OCI-LY1 (cell line): ENCODE data around the gene STK25.

ENCODE experiments used
- H2AFZ ChIP-seq: fragments of 200-600 bp; sonication (generic), shearing (Covaris generic); 2 replicates; pipeline ENCODE4 v1.6.0; 2014; ENCODE audit warnings: antibody characterized with exemption, mild to moderate bottlenecking, low read length
- H3F3A ChIP-seq: fragments of 200-600 bp; sonication (generic), shearing (Covaris generic); 2 replicates; pipeline ENCODE4 v1.6.0; 2014; ENCODE audit warnings: mild to moderate bottlenecking, antibody characterized with exemption, low read length, moderate library complexity; ENCODE audit not compliant: insufficient read depth
- H3K27ac ChIP-seq: fragments of 200-600 bp; sonication (generic); 2 replicates; pipeline ENCODE4 v1.5.1; 2014; ENCODE audit warnings: low read length, mixed run types, mild to moderate bottlenecking, low read depth; ENCODE audit not compliant: poor library complexity, severe bottlenecking
- H3K27me3 ChIP-seq: fragments of 200-600 bp; sonication (generic); 2 replicates; pipeline ENCODE4 v1.6.0; 2014; ENCODE audit warnings: antibody characterized with exemption, mild to moderate bottlenecking, low read length, moderate library complexity; ENCODE audit not compliant: insufficient read depth
- H3K36me3 ChIP-seq: fragments of 200-600 bp; sonication (generic); 2 replicates; pipeline ENCODE4 v1.6.1; 2014; ENCODE audit warnings: mild to moderate bottlenecking, antibody characterized with exemption, low read length, moderate library complexity, mixed read lengths; ENCODE audit not compliant: insufficient read depth
- H3K4me1 ChIP-seq: fragments of 200-600 bp; sonication (generic); 2 replicates; pipeline ENCODE4 v1.5.1; 2014; ENCODE audit warnings: mild to moderate bottlenecking, low read length, moderate library complexity; ENCODE audit not compliant: insufficient read depth, severe bottlenecking
- H3K4me2 ChIP-seq: fragments of 200-600 bp; sonication (generic), shearing (Covaris generic); 2 replicates; pipeline ENCODE4 v1.6.1; 2014; ENCODE audit warnings: low read length
- H3K4me3 ChIP-seq: fragments of 200-600 bp; sonication (generic); 2 replicates; pipeline ENCODE4 v1.5.1; 2014; ENCODE audit warnings: low read length, low read depth, mild to moderate bottlenecking, mixed read lengths; ENCODE audit not compliant: poor library complexity, severe bottlenecking
- H3K79me2 ChIP-seq: fragments of 200-600 bp; shearing (Covaris generic); 2 replicates; pipeline ENCODE4 v1.6.1; 2016; ENCODE audit warnings: mixed run types, low read length, mixed read lengths; ENCODE audit not compliant: insufficient read depth
- H3K9ac ChIP-seq: fragments of 200-600 bp; sonication (generic), shearing (Covaris generic); 2 replicates; pipeline ENCODE4 v1.6.1; 2014; ENCODE audit warnings: mild to moderate bottlenecking, low read length, mixed read lengths
- H3K9me2 ChIP-seq: fragments of 200-600 bp; sonication (generic), shearing (Covaris generic); 2 replicates; pipeline ENCODE4 v1.6.1; 2014; ENCODE audit warnings: low read depth, mild to moderate bottlenecking, low read length, mixed read lengths
- H3K9me3 ChIP-seq: fragments of 200-600 bp; shearing (Covaris generic); 2 replicates; pipeline ENCODE4 v1.6.1; 2014; ENCODE audit warnings: low read length, mixed read lengths
- H4K20me1 ChIP-seq: fragments of 200-600 bp; sonication (generic), shearing (Covaris generic); 2 replicates; pipeline ENCODE4 v1.6.0; 2016; ENCODE audit warnings: mild to moderate bottlenecking, low read length; ENCODE audit not compliant: insufficient read depth
- CTCF ChIP-seq: fragments of 200-600 bp; sonication (generic), shearing (Covaris generic); IDR thresholded peaks from 2 replicates; pipeline ENCODE4 v1.5.1; 2017; ENCODE audit warnings: mild to moderate bottlenecking, antibody characterized with exemption, low read length, moderate library complexity, mixed read lengths
- EZH2 ChIP-seq: fragments of 200-600 bp; sonication (generic), shearing (Covaris generic); IDR thresholded peaks from 2 replicates; pipeline ENCODE4 v1.8.0; 2017; ENCODE audit warnings: borderline replicate concordance, mixed run types, mild to moderate bottlenecking, antibody characterized with exemption, low read length, moderate library complexity, mixed read lengths

Gene STK25

GRCh38 chr2:241548451-241548835 lies 40.1 kb upstream of the STK25 start:
- TF ChIP-seq CTCF = no peak
- TF ChIP-seq EZH2 = no peak

GRCh38 chr2:241547781-241548450 lies 39.5 kb upstream of the STK25 start:
- H3K9me3 ChIP-seq = no peaks in the 10 kb centered on the region
- no peaks in the 10 kb centered on the region for H3K79me2 ChIP-seq
- no peaks in the 10 kb centered on the region for H3K36me3 ChIP-seq
- H3K4me1 ChIP-seq = no peaks in the 10 kb centered on the region
- no peaks in the 10 kb centered on the region for H3F3A ChIP-seq
- H3K27ac ChIP-seq = no peak overlapping the region
- no peak overlapping the region for H2AFZ ChIP-seq
- no peak overlapping the region for H3K4me3 ChIP-seq
- H3K9me2 ChIP-seq = no peaks in the 10 kb centered on the region
- TF ChIP-seq EZH2 = no peak
- no peak for TF ChIP-seq CTCF
- no peak overlapping the region for H3K4me2 ChIP-seq
- no peak overlapping the region for H3K9ac ChIP-seq
- H4K20me1 ChIP-seq = no peaks in the 10 kb centered on the region
- H3K27me3 ChIP-seq = no peaks in the 10 kb centered on the region; the same call in 1 of the 2 replicates

More at GRCh38 chr2:241548451-241548835, 40.1 kb upstream of the STK25 start:
- H3K27ac ChIP-seq = no peak overlapping the region
- no peaks in the 10 kb centered on the region for H3K79me2 ChIP-seq
- H3F3A ChIP-seq = no peaks in the 10 kb centered on the region
- no peaks in the 10 kb centered on the region for H3K9me3 ChIP-seq
- no peaks in the 10 kb centered on the region for H3K9me2 ChIP-seq
- H3K4me2 ChIP-seq = no peak overlapping the region
- H3K4me3 ChIP-seq = no peak overlapping the region
- no peaks in the 10 kb centered on the region for H3K36me3 ChIP-seq
- no peak overlapping the region for H2AFZ ChIP-seq
- no peaks in the 10 kb centered on the region for H3K4me1 ChIP-seq
- no peaks in the 10 kb centered on the region; the same call in 1 of the 2 replicates for H3K27me3 ChIP-seq
- H3K9ac ChIP-seq = no peak overlapping the region
- no peaks in the 10 kb centered on the region for H4K20me1 ChIP-seq

- no peaks in the 10 kb centered on the region for H3K36me3 ChIP-seq
- H3K9me3 ChIP-seq = no peaks in the 10 kb centered on the region
- H3K27ac ChIP-seq = no peak overlapping the region
- H3K9ac ChIP-seq = no peak overlapping the region
- H3K4me2 ChIP-seq = no peak overlapping the region
- no peaks in the 10 kb centered on the region for H3F3A ChIP-seq
- H2AFZ ChIP-seq = no peak overlapping the region
- no peaks in the 10 kb centered on the region for H3K79me2 ChIP-seq
- H4K20me1 ChIP-seq = no peaks in the 10 kb centered on the region
- H3K4me3 ChIP-seq = no peak overlapping the region
- no peaks in the 10 kb centered on the region; the same call in 1 of the 2 replicates for H3K27me3 ChIP-seq
- H3K9me2 ChIP-seq = no peaks in the 10 kb centered on the region
- TF ChIP-seq CTCF (no peak), EZH2 (no peak)
- no peaks in the 10 kb centered on the region for H3K4me1 ChIP-seq
These were observed 38.6 kb upstream of the STK25 start for GRCh38 chr2:241546771-241547498.
